ENCODE results near the gene MYL6. TPM values are rescaled to one million over a fixed set of nuclear protein-coding genes. Genes with fewer than 3 reads are reported as not detected.

The MYL6 gene
- total RNA-seq, 1 donor from 2014 or later, result 376 TPM

DNA sequence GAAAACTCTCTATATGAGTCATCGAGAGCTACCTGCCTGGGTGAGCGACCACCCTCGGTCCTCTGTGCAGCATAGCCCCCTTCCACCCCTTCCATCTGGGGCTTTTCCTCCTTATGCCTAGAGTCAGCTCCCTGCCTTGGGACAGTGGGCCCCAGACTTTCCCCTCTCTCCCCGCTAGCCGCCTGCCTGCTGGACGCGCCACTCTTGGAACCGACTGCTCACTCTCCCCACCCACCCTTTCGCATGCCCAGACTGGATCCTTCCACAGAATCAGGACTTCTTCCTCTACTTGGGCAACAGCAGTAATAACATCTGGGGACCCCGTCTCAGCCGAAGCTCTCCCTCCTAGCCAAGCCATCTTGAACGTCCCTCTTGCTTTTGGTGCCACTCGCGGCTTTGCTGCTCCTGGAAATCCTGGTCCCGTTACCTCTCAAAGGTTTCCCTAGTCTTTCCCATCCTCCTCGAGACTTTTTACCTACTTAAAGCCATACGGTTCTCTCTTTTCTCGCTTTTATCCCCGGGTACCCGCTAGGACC is 29.4 kb upstream of the MYL6 start:
- ATAC-seq (peak; percentile 29), DNase-seq (ENCODE audit: low spot score) (no peak)

DNA sequence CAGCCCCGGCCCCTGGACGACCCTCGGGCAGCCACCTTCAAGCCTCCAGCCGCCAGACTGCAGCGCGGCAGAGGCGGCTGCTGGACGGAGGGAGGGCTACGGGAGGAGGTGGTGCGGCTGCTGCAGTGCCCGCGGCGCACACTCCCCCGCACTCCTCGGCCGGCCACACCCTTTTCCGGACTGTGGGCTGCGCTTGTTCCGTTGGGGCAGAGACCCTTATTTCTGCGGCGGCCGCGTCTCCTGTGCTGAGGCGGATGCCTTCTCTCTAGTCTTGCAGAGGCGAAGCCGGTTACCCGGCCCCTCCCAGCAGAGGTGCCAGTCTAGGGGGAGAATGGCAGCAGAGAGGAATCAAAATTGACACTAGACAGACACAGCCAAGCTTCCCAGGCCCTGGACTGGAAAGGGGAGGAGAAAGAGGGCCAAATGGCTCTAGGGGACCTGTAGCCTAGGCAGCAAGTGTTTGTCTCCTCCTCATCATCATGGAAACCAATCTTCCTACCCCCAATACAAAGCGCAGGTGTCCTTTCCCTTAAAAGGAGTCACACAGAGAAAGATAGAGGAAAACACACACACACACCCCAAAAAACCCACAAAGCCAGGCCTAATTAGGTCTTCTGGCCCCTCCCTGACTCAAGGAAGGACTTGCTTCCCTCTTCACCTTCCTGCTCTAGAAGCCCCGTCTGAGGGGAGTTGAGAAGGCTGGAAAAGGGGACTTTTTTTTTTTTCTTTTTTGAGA is 28.8 kb upstream of the MYL6 start:
- ATAC-seq, result peak; percentile 40
- peak; percentile 64 for DNase-seq (ENCODE audit: low spot score)

DNA sequence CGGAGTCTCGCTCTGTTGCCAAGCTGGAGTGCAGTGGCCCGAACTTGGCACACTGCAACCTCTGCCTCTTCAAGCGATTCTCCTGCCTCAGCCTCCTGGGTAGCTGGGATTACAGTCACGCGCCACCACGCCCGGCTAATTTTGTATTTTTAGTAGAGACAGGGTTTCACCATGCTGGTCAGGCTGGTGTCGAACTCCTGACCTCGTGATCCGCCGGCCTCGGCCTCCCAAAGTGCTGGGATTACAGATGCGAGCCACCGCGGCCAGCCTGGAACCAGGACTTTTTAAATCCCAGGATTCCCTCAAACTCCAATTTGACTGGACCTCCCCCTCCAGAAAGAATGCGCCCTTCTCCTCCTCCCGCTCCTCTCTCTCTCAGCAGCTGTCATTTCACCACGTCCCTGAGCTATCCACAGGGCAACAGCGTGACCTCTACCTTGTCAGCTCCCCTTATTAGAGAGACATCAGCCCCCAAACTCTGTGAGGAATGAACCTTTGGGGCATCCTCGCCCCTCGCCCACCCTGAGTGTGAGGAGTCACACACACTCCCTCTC is 28.1 kb upstream of the MYL6 start:
- DNase-seq (ENCODE audit: low spot score) (no peak), ATAC-seq (no peak)

- ATAC-seq, result no peak
- no peak for DNase-seq (ENCODE audit: low spot score)
Observed at GRCh38 chr12:56130876-56131275, 27.3 kb upstream of the MYL6 start.

DNA sequence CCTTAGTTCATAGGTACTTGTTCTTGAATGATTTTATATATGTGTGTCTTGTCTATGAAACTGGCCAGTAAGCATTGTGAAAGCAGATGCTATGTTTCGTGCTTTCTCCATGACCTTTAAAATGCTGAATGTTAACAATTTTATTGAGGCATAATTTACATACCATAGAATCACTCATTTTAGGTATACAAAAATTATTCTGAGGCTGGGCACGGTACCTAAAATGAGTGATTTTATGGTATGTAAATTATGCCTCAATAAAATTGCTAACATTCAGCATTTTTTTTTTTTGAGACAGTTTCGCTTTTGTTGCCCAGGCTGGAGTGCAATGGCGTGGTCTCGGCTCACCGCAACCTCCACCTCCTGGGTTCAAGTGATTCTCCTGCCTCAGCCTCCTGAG is 23.3 kb upstream of the MYL6 start:
- no peak for ATAC-seq

DNA sequence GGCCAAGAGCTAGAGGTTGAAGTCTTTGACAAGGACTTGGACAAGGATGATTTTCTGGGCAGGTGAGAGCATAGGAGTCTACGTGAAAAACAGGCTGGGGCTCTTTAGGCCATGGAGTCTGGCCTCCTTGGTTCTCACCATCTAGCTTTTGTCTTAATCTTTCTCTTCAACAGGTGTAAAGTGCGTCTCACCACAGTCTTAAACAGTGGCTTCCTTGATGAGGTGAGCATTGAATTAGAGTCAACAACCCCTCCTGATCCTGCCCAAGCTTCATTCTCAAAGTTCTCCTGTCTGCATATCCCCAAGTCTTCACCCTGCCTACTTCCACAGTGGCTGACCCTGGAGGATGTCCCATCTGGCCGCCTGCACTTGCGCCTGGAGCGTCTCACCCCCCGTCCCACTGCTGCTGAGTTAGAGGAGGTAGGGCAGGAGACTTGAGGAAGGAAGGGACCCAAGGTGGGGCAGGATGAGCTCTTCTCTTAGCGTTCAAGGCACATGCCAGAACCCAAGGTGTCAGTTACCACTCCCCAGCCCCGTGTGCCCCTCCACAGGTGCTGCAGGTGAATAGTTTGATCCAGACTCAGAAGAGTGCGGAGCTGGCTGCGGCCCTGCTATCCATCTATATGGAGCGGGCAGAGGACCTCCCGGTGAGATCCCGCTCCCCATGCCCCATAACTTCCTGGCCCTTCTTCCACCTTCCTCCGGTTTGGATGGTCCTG is 20.1 kb upstream of the MYL6 start:
- ATAC-seq (no peak), DNase-seq (ENCODE audit: low spot score) (no peak)

More for the DNA sequence above, 23.3 kb upstream of the MYL6 start:
- DNase-seq (ENCODE audit: low spot score), result no peak

DNA sequence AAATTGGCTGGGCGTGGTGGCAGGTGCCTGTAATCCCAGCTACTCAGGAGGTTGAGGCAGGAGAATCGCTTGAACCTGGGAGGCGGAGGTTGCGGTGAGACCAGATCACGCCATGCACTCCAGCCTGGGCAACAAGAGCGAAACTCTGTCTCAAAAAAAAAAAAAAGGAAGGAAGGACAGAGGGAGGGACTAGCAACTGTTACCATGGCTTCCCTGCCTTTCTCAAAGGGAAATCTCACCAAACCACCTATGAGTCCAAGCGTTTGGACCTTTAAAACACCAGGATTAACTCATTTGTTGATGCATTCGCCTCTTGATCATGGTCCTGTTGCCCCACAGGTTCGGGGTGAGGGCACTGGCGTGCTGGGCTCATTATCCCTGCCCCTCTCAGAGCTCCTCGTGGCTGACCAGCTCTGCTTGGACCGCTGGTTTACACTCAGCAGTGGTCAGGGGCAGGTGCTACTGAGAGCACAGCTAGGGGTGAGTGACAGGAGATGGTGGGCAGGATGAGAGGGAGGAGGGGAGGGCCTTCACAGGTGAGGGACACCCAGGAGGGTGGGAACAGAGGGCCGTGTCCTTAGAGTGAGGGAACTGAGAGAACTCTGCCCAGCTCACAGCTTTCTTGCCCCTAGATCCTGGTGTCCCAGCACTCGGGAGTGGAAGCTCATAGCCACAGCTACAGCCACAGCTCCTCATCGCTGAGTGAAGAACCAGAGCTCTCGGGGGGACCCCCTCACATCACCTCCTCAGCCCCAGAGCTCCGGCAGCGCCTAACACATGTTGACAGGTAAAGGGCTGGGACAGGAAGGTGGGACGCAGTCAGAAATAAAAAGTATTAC is 16.0 kb upstream of the MYL6 start:
- DNase-seq (ENCODE audit: low spot score) (no peak), ATAC-seq (no peak)

- no peak for ATAC-seq
- no peak for DNase-seq (ENCODE audit: low spot score)
Observed at GRCh38 chr12:56143217-56143616, 14.9 kb upstream of the MYL6 start.

- ATAC-seq, result peak; percentile 64
- DNase-seq (ENCODE audit: low spot score), result no peak
Observed at GRCh38 chr12:56143870-56144269, 14.3 kb upstream of the MYL6 start.

DNA sequence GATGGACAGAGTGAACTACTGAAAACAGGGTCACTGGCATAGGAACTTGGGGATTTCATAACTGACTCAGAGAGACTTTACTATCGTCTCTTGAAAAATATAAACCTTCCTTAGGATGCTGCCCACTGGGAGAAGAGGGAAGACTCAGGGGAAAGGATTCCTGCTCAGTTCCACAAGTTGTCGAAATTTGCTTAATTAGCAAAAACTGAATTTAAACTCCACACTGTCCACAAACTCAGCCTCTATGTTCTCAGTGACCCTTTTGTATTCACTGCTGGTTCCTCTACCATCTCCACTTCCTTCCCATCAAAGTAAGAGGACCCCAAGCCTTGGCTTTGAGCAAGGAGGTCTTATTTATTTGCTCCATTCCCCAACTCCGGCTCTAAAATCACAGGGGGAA is 12.9 kb upstream of the MYL6 start:
- DNase-seq (ENCODE audit: low spot score) (no peak), ATAC-seq (no peak)

GRCh38 chr12:56146492-56147460 is 11.4 kb upstream of the MYL6 start:
- no peak for DNase-seq (ENCODE audit: low spot score)
- peak; percentile 9 for ATAC-seq

- ATAC-seq (no peak), DNase-seq (ENCODE audit: low spot score) (no peak)
Observed at GRCh38 chr12:56150563-56150962, 7.6 kb upstream of the MYL6 start.

- ATAC-seq (peak; percentile 51), DNase-seq (ENCODE audit: low spot score) (no peak)
Observed at GRCh38 chr12:56151672-56152131, 6.5 kb upstream of the MYL6 start.

GRCh38 chr12:56152132-56152755 is 5.9 kb upstream of the MYL6 start, which contains the start of gene MYL6B:
Gene MYL6B, plus strand, starts transcription at chr12:56152587. Its CDS starts 1,332 bp downstream, at chr12:56153919.
- ATAC-seq, result peak; percentile 93
- DNase-seq (ENCODE audit: low spot score), result peak; percentile 94

GRCh38 chr12:56152756-56153677 is 5.1 kb upstream of the MYL6 start:
- DNase-seq (ENCODE audit: low spot score) (no peak), ATAC-seq (no peak)

- DNase-seq (ENCODE audit: low spot score) (no peak), ATAC-seq (no peak)
Observed at GRCh38 chr12:56153678-56154065, 4.5 kb upstream of the MYL6 start.

DNA sequence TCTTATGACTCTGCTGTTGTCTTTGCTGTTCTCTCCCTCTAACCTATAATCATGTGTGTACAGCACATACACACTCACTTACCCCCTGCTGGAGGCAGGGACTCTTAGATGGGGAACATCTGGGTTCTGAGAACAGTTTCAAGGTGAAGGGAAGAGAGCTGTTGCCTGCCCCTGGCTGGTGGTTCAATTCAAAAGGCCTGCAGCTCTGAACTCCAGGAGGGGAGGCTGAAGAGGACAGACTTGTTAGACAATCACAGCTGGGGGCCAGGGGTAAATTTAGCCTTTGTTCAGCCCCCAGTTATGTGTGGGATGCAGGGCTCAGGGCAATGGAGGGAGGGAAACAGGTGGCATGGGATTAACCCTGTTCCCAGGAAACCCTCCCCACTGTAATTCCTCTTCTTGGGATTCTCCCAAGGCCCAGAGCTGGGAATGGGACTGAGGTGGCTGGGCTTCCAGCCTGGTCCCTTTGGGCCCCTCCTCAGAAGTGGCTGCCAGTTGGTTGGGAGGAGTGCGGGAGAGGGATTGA is 3.9 kb upstream of the MYL6 start:
- ATAC-seq (no peak), DNase-seq (ENCODE audit: low spot score) (no peak)

- DNase-seq (ENCODE audit: low spot score) (no peak), ATAC-seq (no peak)
Observed at GRCh38 chr12:56154818-56155217, 3.3 kb upstream of the MYL6 start.

Measured in left lobe of liver (tissue), 2 donors.